ENCODE results near the gene CEMIP.

Gene CEMIP

DNA sequence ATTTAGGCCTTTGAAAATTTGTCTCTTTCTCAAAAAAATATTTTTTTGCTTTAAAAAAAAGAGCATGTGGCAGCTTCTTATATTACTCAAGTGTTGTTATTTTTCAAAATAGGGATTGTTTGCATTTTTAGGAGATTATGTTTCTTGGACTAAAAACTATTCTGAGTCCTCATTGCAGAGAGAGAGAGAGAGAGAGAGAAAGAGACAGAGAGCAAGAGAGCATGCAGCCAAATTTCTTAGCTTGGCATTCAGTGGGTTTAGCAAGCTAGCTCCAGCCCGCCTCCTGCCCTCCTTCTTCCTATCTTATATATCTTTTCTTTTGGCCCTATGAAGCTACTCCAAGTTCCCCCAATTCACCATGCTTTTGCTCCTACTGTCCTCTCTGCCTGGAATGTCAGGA lies 55.7 kb downstream of the CEMIP start:
- DNase-seq (ENCODE audit: low read depth): no peak
- TF ChIP-seq, protein P1, sequence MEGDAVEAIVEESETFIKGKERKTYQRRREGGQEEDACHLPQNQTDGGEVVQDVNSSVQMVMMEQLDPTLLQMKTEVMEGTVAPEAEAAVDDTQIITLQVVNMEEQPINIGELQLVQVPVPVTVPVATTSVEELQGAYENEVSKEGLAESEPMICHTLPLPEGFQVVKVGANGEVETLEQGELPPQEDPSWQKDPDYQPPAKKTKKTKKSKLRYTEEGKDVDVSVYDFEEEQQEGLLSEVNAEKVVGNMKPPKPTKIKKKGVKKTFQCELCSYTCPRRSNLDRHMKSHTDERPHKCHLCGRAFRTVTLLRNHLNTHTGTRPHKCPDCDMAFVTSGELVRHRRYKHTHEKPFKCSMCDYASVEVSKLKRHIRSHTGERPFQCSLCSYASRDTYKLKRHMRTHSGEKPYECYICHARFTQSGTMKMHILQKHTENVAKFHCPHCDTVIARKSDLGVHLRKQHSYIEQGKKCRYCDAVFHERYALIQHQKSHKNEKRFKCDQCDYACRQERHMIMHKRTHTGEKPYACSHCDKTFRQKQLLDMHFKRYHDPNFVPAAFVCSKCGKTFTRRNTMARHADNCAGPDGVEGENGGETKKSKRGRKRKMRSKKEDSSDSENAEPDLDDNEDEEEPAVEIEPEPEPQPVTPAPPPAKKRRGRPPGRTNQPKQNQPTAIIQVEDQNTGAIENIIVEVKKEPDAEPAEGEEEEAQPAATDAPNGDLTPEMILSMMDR (IDR thresholded peaks at IDR 0.05; ENCODE audit: low read length, missing control alignments): no peak
- no peak overlapping the region for H3K4me3 ChIP-seq (replicated peaks; ENCODE audit: low read depth, low read length)

- TF ChIP-seq, protein P1 (IDR thresholded peaks at IDR 0.05; ENCODE audit: low read length, missing control alignments): no peak
These were observed 56.2 kb downstream of the CEMIP start for GRCh38 chr15:80835336-80835735.

GRCh38 chr15:80836223-80836622 lies 57.1 kb downstream of the CEMIP start:
- TF ChIP-seq, protein P1 (IDR thresholded peaks at IDR 0.05; ENCODE audit: low read length, missing control alignments): no peak
- DNase-seq (ENCODE audit: low read depth): no peak
- no peak overlapping the region for H3K4me3 ChIP-seq (replicated peaks; ENCODE audit: low read depth, low read length)

More at GRCh38 chr15:80835336-80835735, 56.2 kb downstream of the CEMIP start:
- H3K4me3 ChIP-seq (replicated peaks; ENCODE audit: low read depth, low read length): no peak overlapping the region
- DNase-seq (ENCODE audit: low read depth): no peak

GRCh38 chr15:80837006-80837405 lies 57.8 kb downstream of the CEMIP start:
- DNase-seq (ENCODE audit: low read depth): no peak
- no peak overlapping the region for H3K4me3 ChIP-seq (replicated peaks; ENCODE audit: low read depth, low read length)
- TF ChIP-seq, protein P1 (IDR thresholded peaks at IDR 0.05; ENCODE audit: low read length, missing control alignments): no peak

DNA sequence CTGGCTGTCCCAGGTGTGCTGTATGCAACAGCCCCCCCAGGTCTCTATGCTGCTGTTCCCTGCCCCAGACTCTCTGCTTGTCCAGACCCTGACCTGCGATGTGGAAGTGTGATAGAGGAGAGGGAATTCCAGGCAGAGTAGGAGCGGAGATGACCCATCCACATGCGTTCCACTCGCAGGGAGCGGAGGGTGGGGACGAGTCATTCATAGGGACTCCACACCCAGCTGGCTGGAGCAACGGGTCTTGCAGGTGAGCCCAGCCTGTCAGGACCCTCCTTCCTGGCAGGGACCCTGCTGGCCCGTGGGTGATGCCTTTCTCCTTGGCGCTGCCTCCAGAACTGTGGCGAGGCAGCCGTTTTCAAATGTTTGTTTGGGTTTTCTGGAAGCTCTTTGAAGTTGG lies 58.8 kb downstream of the CEMIP start:
- no peak for DNase-seq (ENCODE audit: low read depth)
- H3K4me3 ChIP-seq (replicated peaks; ENCODE audit: low read depth, low read length): no peak overlapping the region
- TF ChIP-seq, protein P1 (IDR thresholded peaks at IDR 0.05; ENCODE audit: low read length, missing control alignments): no peak

GRCh38 chr15:80838666-80839065 lies 59.5 kb downstream of the CEMIP start:
- TF ChIP-seq, protein P1 (IDR thresholded peaks at IDR 0.05; ENCODE audit: low read length, missing control alignments): no peak
- no peak overlapping the region for H3K4me3 ChIP-seq (replicated peaks; ENCODE audit: low read depth, low read length)
- DNase-seq (ENCODE audit: low read depth): no peak

DNA sequence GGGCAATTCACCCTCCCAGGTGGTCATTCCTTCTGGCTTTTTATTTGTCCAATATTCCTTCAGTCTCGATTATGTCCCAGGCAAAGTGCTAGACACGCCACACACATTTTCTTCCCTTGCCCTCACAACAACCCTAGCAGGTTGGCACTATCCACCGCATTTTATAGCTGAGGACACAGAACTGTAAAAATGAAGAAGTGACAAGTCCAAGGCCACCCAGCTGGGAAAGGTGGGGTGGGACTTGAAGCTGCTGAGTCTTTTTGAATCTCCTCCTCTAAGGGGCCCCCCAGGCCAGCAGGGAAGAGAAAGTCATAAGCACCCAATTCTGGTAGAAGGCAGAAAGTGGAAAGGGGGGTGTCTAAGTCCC lies 60.6 kb downstream of the CEMIP start:
- DNase-seq (ENCODE audit: low read depth): no peak
- H3K4me3 ChIP-seq (replicated peaks; ENCODE audit: low read depth, low read length): no peak overlapping the region
- TF ChIP-seq, protein P1 (IDR thresholded peaks at IDR 0.05; ENCODE audit: low read length, missing control alignments): no peak
